HG03432 (cell line): ENCODE data around the gene FNDC3B.

ENCODE experiments used
- ATAC-seq: cut with Tn5 transposase; IDR thresholded peaks from one replicate; pipeline ENCODE4 v1.9.1; 2021; ENCODE audit warnings: mild to moderate bottlenecking, moderate library complexity; ENCODE audit not compliant: unreplicated experiment

The FNDC3B gene

DNA sequence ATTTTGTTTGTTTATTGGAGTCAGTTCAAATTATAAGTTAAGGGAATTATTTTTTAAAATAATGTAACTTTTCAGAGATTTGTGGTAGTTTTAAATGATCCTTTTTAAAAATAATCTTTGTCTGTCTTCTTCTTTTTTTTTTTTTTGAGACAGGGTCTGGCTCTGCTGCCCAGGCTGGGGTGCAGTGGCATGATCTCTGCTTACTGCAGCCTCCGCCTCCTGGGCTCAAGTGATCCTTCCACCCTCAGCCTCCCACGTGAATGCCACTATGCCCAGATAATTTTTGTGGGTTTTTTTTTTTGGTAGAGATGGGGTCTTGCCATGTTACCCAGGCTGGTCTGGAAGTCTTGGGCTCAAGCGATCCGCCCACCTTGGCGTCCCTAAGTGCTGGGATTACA lies 12.6 kb downstream of the FNDC3B start:
- ATAC-seq = no peak

DNA sequence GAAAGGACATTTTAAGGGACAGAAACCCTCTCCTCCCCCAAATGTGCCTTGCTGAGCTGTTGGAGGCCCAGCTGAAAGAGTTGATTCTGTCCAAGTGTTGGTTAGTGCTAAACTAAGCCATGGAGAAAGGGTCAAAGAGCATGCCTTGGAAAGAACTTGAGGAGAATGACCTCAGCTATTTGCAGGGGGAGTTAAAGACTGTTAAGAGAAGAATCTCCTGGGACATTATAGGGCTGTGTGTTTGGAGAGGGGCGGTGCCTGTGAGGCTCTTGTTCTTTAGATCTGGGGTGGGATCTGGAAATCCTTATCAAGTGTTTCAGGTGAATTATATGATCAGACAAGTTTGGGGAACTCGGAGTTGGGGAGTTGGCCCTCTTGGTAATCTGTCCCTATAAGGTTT lies 13.0 kb downstream of the FNDC3B start:
- ATAC-seq = no peak

DNA sequence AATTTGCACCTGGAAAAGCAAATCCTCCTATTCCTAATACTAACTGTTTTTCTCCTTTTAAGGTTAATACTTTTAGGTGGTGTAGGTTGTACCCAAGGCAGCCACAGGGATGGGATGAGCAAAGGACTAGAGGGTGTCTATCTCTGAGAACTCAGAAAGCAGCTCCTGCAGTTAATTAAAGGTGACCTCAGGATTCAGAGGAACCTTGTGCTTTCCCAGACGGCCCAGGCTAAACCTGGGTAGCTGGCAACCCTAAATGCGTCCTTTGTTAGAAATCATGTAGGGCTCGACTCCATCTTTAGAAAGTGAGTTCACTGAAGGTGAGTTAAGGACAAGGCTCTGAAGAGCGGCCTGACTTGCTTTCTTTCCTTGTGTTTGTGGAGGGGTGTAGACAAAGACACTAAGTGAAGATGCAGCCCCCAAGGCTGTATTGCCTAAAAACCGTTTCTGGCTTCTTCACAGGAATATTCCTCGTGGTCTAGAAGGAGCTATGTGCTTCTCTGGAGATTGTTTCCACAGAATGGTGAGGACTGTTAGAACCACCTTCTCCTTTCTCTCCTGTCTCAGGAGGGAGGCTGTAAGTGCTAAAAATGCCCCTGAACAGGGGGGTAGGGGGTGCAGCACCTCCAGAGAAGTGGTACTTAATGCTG lies 14.9 kb downstream of the FNDC3B start:
- ATAC-seq = no peak

DNA sequence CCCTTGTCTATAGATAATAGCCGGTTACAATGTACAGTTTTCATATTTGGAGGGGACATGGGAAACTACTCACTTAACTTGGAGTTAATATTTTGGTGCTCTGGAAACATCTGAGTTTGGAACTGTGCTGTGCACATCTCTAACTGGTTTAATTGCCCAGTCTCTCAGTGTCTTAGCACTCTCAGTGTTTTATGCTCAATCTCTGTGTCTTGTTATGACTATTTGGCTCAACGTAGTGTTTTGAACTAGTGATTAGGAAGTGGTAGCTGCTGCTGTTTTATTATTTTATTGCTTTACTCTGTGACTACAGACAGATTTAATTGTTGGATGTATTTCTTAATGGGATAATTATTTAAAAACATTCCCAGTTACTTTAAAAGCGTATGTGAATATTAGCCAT lies 17.0 kb downstream of the FNDC3B start:
- peak; percentile 37 for ATAC-seq

DNA sequence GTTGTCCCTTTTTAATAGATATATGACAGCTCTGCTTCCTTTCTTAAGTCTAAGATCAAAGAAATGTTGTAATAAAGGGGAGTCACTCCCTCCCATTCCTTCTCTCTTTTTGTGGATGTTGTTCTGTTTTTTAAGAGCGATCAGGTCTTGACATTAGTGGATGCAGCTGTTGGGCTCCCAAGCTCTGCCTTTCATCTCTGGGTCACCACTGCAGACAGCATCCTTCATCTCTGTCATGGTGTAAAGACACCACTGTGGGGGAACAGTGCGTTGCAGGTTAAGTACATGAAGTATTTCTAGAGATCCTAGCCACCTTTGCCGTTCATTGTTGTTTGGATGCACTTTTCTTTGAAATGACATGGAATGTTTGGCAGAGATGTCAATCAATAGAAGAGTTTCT lies 17.7 kb downstream of the FNDC3B start:
- no peak for ATAC-seq

DNA sequence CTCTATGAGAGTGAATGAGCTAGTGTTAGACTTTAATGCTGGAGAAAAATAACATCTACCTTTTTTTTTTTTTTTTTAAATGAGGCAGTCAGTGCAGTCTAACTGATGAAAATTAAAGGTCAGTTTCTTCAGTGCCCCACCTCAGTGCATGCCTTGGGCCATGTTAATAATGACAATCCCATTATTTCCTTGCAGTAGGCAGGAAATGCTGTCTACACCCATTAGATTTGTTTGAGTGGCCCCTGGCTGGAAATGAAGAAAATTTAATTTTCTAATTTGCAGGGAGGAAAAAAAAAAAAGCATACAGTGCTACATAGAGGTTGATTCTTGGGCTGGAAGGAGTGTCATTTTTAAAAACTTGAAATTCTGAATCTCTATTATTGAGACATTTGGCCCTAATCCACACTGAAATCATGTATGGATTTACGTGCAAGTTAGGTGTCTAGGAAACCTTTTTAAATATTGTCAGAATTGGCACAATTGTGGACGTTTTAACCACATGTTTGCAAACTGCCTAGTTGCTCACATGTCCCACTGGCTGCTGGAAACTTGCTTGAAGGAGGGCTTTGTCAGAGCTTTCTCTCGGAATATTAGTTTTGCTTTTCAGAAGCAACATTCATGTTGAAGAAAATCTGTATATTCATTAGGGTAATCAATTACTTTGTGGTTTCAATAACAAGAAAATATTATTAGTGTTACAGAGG lies 18.4 kb downstream of the FNDC3B start:
- ATAC-seq = no peak

DNA sequence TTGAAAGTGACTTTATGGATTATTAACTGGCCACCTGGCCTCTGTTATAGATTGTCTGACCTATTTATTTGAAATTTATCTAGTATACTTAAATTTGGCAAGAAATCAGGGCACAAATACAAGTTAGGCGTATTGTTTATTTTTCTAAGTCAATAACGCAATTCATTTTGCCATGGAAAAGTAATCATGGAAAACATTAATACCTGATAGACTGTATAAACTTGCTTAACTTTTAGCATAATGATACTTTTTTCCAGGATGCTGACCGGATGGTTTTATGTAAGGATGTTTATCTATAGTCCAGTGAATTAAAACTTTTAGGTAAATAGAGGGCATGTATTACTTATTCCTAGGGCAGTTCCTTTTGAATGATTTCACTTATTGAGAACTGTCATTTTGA lies 20.2 kb downstream of the FNDC3B start:
- no peak for ATAC-seq

DNA sequence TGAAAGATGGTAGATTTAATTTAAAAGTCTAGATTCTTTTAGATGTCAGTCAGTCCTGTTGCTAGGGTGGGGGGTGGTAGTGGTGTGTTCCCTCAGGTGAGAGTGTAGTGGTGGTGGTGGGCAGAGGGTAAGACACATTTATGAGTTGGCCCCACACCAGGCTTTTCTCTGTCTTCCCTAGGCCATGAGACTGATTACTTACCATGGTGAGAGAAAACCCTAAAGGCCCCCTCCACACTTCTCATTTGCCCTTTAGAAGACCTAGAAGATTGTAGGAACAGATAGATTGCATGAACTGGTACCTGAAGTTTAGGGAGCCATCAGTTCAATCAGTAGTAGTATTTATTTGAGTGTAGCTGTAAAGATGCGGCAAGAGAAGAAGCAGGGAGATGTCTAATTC lies 20.9 kb downstream of the FNDC3B start:
- no peak for ATAC-seq

DNA sequence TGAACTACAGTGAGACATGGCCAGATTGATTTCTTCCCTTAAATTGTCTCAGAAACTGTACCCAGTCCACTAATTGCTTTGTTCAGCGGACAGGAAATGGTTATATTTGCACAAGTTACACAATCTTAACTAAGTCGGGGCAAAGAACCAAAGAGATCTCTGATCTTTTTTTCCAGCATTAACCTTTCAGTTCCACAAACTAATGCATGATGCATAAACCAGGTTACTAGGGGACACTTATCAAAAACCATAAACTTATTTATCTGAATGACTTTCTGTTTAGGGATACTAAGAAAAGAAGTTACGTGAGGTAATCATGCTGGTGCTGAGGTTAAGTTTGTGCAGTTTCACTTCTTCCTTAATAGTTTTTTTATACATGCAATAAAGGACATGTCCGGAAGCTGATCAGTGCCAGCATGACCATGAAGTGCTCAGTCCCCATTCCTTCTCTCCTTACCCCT lies 22.4 kb downstream of the FNDC3B start:
- ATAC-seq = peak; percentile 91

DNA sequence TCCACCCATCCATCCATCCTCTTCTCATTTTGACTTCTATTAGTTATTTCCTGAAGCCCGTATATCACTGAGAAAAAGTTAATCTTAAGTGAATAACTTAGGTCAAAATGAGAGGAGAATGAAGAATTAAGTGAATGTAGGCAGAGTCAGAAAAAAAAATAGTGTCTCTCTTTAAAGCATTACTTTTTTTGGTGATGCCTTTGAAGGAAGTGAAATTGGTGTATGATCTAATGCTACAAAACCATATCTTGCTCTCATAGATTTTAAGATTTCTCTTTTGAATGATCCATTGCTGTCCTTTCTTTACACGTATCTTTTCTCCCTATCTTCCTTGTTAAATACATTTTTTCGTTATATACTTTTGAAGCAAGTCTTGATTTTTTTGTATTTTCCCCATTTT lies 23.4 kb downstream of the FNDC3B start:
- no peak for ATAC-seq

DNA sequence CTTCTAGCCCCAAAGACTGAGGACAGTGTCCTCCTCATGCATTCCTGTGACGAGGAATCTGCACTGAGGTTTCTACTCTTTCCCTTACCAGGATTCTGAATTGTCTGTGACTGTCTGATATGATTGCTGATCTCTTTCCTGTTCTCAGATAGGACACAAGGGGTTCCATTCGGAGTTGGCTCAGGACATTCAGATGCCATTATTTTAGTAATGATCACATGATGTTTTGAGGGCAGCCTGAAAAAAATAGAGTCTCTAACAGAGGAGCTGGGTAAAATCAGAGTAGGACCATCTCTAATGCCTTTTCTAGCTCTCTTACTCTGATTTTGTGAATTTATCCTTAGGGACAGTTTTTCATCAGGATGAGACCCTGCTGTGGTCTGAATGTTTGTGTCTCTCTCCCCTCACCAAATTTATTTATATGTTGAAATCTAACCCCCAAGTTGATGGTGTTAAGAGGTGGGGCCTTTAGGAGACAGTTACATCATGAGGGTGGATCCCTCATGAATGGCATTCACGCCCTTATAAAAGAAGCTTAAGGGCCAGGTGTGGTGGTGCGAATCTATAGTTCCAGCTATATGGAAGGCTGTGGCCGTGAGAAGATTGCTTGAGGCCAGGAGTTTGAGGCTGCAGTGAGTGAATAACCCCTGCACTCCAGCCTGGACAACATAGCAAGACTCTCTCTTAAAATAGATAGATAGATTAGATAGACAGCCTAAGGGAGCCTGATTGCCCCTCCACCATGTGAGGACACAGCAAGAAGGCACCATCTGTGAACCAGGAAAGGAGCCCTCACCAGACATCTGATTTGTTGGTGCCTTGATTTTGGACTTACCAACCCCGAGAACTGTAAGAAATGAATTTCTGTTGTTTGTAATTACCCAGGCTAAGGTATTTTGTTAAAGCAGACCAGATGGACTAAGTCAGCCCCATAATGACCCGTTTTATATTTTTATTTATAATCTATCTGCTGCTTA lies 24.4 kb downstream of the FNDC3B start:
- ATAC-seq = no peak

DNA sequence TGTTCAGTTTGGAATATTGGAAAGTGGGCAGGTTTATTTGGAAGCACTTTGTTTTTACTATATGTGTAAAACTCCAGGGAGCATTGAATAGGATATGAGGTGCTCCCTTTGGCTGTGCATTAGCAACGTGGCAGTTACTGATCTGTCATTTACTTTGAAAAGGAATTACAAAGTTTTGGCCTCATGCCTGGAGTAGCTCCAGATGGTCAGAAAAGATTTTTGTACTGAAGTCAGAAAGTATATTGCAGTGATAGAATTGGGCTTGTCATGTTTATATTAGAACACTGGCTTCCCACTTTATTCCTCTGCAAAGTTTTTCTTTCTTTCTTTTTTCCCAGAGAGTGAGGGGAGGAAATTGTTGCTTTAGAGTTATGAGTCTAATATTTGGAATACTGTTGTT lies 26.1 kb downstream of the FNDC3B start:
- no peak for ATAC-seq

DNA sequence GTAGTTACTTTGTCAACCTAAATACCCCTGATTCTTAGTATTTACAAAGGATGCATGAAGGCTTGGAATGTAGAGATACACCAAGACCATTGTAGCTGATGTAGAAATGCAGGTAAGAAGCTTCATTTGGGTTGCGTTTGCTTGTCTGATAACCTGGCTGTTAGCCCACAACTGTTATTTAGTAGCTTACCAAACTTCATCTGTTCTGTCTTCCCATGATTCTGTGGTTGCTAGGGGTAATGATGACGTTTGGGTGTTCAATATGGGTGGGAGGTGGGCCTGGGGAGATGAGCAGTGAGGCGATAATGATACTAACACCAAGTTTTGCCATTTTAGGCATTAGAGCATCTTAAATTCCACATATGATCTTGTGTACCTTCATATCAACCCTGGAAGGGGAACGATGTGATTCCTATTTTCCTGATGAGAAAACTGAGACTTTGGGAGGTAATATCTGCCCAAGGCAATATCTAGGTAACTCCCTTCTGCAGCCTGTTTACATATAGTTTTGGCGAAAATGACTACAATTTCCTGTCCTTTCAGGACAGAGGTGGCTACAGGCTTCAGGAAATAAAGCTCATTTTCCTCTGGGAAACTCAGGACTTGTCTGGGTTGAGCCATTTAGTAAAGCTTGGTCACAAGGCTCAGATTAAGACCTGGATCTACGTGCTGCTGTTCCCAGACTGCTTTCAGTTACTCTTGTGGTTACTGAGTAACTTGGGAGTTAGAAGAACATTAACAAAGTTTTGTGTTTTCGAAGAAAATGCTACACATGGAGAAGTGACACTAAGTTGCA lies 26.8 kb downstream of the FNDC3B start:
- ATAC-seq = peak; percentile 32

DNA sequence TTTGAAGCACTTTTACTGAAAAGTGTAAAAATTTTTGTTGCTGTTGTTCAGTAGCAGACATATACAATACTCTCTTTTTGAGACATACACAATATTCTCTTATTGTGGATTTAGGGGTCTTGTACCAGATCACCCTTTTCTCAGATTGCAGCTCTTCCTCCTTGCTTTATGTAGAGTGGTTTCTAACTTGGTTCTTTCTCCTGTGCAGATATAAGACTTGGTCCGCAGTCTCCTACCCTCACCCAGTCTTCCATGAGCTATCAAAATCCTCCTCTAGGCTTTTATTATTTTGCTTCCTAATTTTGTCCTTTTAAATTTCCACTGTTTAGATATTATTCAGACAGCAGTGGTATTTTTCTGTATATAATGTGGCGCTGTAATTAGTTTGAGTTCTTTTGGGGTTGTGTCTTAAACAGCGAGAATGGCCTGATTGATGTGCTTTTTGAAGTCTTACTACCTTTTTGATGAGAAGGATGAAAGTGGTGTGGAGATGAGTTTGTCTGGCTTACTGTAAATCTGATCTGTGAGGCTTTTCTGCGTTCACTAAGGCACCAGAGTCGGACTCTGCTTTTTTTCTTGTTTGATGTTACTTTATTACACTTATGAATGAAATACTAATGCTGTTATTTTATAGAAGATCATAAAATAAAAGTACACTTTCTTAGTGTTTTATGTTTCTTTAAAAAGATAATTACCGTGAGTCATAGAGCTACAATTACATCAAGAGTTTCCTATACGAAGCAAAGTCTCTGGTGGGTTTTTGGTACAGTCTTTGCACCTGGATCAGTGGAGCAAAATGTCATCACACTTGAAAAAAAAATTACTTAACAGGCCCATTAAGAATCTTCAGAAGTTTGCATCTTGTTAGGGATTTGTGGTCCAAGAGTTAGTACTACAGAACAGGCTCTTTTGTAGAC lies 27.8 kb downstream of the FNDC3B start:
- no peak for ATAC-seq

DNA sequence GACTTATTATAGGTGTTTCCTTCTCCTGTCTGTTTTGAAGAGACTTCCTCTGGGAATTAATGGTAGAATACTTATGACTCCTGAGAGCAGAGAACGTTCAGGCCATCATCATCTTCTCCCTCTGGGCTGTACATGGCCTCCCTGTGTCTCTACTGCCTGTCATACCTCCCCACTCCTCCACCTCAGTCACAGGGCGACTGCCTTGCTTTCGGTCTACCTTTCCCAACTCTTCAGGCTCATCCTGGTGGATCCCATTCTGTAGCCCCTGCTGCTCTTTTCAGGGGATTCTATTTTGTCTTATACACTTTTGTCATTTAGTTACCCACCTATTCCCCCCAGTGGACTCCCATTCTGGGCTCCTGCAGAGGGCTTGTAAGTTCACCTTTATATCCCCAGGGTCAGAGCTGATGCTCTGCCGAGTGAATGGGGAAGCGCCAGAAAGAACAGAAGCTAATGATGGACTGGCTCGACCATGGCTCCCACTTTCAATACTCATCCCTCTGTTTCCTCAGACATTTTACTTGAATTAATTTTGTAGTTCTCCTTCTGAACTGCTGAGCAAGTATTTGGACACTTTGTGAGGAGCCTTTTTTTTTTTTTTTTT lies 28.6 kb downstream of the FNDC3B start:
- ATAC-seq = no peak

DNA sequence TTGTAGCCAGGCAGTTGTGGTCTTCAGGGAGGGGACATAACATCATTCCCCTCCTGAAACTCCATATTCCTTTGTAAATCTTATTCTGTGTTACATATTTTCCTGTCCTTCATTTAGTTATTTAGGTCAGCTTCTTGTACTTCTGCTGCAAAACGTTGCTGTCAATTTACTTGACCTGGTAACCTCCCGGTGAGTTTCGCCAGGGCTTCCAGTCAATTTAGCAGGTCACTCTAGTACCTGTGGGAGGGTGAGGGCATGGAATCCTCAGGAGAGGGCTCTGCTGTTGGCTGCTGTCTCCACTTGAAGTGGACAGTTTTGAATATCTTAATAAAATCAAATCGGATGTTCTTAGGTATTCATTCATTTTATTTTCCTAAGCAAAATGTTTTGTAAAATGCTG lies 29.6 kb downstream of the FNDC3B start:
- no peak for ATAC-seq

DNA sequence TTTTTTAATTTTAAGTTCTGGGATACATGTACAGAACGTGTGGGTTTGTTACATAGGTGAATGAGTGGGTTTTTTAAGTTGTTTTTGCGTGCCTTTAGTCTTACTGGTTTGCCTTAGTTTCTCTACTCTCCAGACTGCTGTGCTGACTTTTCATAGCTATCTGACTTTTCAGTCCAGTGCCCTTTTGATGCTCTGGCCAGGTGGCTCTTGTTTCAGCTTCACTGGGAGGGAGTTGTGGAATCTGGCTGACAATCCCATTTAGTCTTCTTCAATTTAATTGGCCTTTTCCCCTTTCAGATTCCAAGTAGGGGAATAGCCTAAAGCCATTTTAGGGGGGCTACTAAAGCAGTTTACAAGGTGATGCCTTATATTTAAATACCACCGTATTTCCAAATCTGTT lies 30.1 kb downstream of the FNDC3B start:
- no peak for ATAC-seq

DNA sequence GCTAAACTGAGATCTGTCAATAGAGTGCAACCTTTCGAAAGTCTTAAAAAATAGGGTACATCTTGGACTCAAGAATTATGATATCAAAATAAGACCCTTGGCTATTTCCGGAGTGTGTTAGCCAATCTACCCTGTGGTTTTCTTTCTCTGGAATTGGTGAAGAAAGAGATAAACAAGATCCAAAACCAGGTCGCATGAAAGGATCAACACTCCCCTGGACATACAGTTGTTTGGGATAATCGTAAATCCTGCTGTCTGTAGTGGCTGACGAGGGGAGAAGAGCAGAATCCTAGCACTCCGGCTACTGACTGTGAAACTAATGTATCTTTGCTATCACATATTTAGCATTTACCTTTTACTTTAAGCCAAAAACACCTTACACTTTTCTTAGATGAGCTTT lies 30.9 kb downstream of the FNDC3B start:
- no peak for ATAC-seq

DNA sequence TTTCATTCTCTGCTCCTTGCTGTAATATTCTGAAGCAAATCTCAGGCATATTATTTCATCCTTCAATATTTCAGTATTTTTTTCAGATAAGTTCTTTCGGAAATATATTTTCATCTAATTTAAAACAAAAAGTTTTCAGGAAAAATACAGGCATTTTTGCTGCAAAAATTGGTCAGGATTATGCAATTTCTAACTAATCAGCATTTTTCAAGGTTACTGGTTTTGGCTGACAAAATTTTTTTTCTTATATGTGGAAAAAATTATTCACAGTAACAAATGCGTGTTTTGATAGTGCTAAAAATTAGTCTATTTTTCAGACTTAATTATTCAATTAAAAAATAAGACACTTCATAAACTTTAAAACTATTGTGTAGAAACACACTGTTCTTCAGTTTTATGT lies 31.4 kb downstream of the FNDC3B start:
- ATAC-seq = no peak
